Hematopoietic multipotent progenitor cell treated with erythropoietin and hydrocortisone succinate and interleukin-3 and kit ligand, for 4 days (in vitro differentiated cells): Measurements from ENCODE around the gene ITIH5.

ENCODE experiments used
- DNase-seq: peaks from one replicate; pipeline ENCODE4 v3.0.0-alpha.2; 2015

Gene ITIH5

DNA sequence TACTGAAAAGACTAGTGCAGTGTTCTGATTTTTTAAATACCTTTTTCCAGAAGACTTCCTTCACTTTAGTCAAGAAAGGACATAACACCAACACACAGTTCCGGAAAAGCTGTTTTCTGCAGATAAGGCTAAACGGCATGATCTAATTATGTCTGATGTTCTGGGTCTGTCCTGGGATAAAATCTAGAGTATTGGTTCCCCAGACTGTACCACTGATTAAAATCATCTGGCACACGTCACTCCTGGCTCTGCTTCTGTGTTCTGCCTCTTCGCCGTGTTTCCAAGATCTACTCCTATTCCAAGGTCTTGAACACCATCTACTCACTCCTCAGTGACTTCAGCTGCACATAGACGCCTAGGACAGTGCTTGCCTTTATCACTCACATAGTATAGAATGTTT, 155.2 kb downstream of the ITIH5 start:
- no peak for DNase-seq
